Subcutaneous abdominal adipose tissue (tissue), 5 donors: Measurements from ENCODE around the gene LTK.
"Not testable (repeated sequence)": the region's sequence is repeated elsewhere in the genome, so short reads cannot be mapped to it uniquely, and the experiment has no call there.

Experiments
- H3K27ac ChIP-seq: one replicate; pipeline ENCODE4 v1.7.0; 2013; ENCODE audit warnings: low read depth, mild to moderate bottlenecking, inconsistent platforms, low read length, moderate library complexity
- H3K27me3 ChIP-seq, 5 donors: one replicate each; pipeline ENCODE4 v1.7.0; 2013; ENCODE audit warnings: low read length in 5 of 5, inconsistent platforms in 1 of 5; ENCODE audit not compliant: control insufficient read depth in 5 of 5, insufficient read depth in 4 of 5
- H3K36me3 ChIP-seq, 5 donors: one replicate each; pipeline ENCODE4 v1.7.0; 2013; ENCODE audit warnings: low read length in 5 of 5; ENCODE audit not compliant: control insufficient read depth in 5 of 5, insufficient read depth in 5 of 5
- H3K4me1 ChIP-seq, 5 donors: one replicate each; pipeline ENCODE4 v1.7.0; 2013; ENCODE audit warnings: low read length in 5 of 5, mild to moderate bottlenecking in 3 of 5, moderate library complexity in 1 of 5; ENCODE audit not compliant: control insufficient read depth in 5 of 5, insufficient read depth in 5 of 5
- H3K4me3 ChIP-seq, 5 donors: one replicate each; pipeline ENCODE4 v1.7.0; 2013; ENCODE audit warnings: low read length in 5 of 5, low read depth in 1 of 5
- H3K9ac ChIP-seq, 5 donors: one replicate each; pipeline ENCODE4 v1.7.0; 2013; ENCODE audit warnings: low read length in 5 of 5, mild to moderate bottlenecking in 4 of 5, moderate library complexity in 3 of 5
- H3K9me3 ChIP-seq, 5 donors: one replicate each; pipeline ENCODE4 v1.7.0; 2013; ENCODE audit warnings: low read length in 5 of 5; ENCODE audit not compliant: control insufficient read depth in 5 of 5
- donor health status: healthy.
- donor health status: healthy.
- donor health status: healthy.
- donor health status: healthy.
- donor health status: healthy.

Gene LTK

GRCh38 chr15:41482110-41482877 is 31.3 kb downstream of the LTK start:
- Histone ChIP-seq H3K27ac (no peak overlapping the region), H3K27me3 (peaks cover 0 to 5% (median 0%) of the 10 kb centered on the region in 5 donors), H3K4me1 (peaks cover 0 to 3% (median 0%) of the 10 kb centered on the region in 5 donors), H3K4me3 (no peak overlapping the region), H3K9ac (no peak overlapping the region), H3K9me3 (no peaks in the 10 kb centered on the region), H3K36me3 (peaks cover 10 to 61% (median 52%) of the 10 kb centered on the region in 5 donors)

GRCh38 chr15:41480396-41481140 is 33.1 kb downstream of the LTK start:
- Histone ChIP-seq H3K9me3 (no peaks in the 10 kb centered on the region), H3K27me3 (no peaks in the 10 kb centered on the region), H3K4me1 (no peaks in the 10 kb centered on the region), H3K4me3 (no peak overlapping the region), H3K27ac (no peak overlapping the region), H3K36me3 (peaks cover 17 to 78% (median 69%) of the 10 kb centered on the region in 5 donors), H3K9ac (no peak overlapping the region)

- H3K27me3 ChIP-seq, result no peaks in the 10 kb centered on the region
- no peaks in the 10 kb centered on the region for H3K4me1 ChIP-seq
- H3K4me3 ChIP-seq, result no peak overlapping the region
- H3K27ac ChIP-seq, result no peak overlapping the region
- H3K36me3 ChIP-seq, result peaks cover 19 to 85% (median 74%) of the 10 kb centered on the region in 5 donors
- H3K9me3 ChIP-seq, result no peaks in the 10 kb centered on the region
- H3K9ac ChIP-seq, result no peak overlapping the region
These were observed 37.1 kb downstream of the LTK start for GRCh38 chr15:41476416-41477048.

- Histone ChIP-seq H3K4me1 (no peaks in the 10 kb centered on the region), H3K9ac (no peak overlapping the region), H3K36me3 (peaks cover 29 to 83% (median 73%) of the 10 kb centered on the region in 5 donors), H3K27me3 (no peaks in the 10 kb centered on the region), H3K27ac (no peak overlapping the region), H3K9me3 (no peaks in the 10 kb centered on the region), H3K4me3 (no peak overlapping the region)
These were observed 38.7 kb downstream of the LTK start for GRCh38 chr15:41474941-41475340.

- Histone ChIP-seq H3K27ac (no peak overlapping the region), H3K4me1 (no peaks in the 10 kb centered on the region), H3K36me3 (peaks cover 30 to 83% (median 75%) of the 10 kb centered on the region in 5 donors), H3K4me3 (no peak overlapping the region), H3K9ac (no peak overlapping the region), H3K27me3 (no peaks in the 10 kb centered on the region), H3K9me3 (no peaks in the 10 kb centered on the region)
These were observed 39.2 kb downstream of the LTK start for GRCh38 chr15:41474436-41474835.

GRCh38 chr15:41473418-41473817 is 40.2 kb downstream of the LTK start:
- H3K9me3 ChIP-seq, result no peaks in the 10 kb centered on the region
- H3K9ac ChIP-seq, result no peak overlapping the region
- no peak overlapping the region for H3K27ac ChIP-seq
- no peak overlapping the region for H3K4me3 ChIP-seq
- no peaks in the 10 kb centered on the region for H3K4me1 ChIP-seq
- peaks cover 30 to 82% (median 69%) of the 10 kb centered on the region in 5 donors for H3K36me3 ChIP-seq
- H3K27me3 ChIP-seq, result no peaks in the 10 kb centered on the region

GRCh38 chr15:41469644-41470043 is 44.0 kb downstream of the LTK start:
- H3K36me3 ChIP-seq, result peaks cover 26 to 72% (median 55%) of the 10 kb centered on the region in 5 donors

GRCh38 chr15:41466711-41467110 is 46.9 kb downstream of the LTK start:
- H3K36me3 ChIP-seq, result peaks cover 36 to 71% (median 54%) of the 10 kb centered on the region in 5 donors
- H3K27me3 ChIP-seq, result no peaks in the 10 kb centered on the region
- no peak overlapping the region for H3K4me3 ChIP-seq
- no peaks in the 10 kb centered on the region for H3K9me3 ChIP-seq
- no peak overlapping the region for H3K27ac ChIP-seq
- H3K9ac ChIP-seq, result no peak overlapping the region
- H3K4me1 ChIP-seq, result no peaks in the 10 kb centered on the region

More at GRCh38 chr15:41469644-41470043, 44.0 kb downstream of the LTK start:
- not testable (repeated sequence) for H3K9ac ChIP-seq, H3K4me1 ChIP-seq, H3K27ac ChIP-seq, H3K9me3 ChIP-seq, H3K27me3 ChIP-seq, H3K4me3 ChIP-seq

- Histone ChIP-seq H3K27ac (no peak overlapping the region), H3K4me3 (no peak overlapping the region), H3K9me3 (no peaks in the 10 kb centered on the region), H3K4me1 (no peaks in the 10 kb centered on the region), H3K36me3 (peaks cover 30 to 64% (median 46%) of the 10 kb centered on the region in 5 donors), H3K9ac (no peak overlapping the region), H3K27me3 (no peaks in the 10 kb centered on the region)
These were observed 47.7 kb downstream of the LTK start for GRCh38 chr15:41465822-41466421.
